Activated T-helper 9 cell treated with anti-CD3 and anti-CD28 coated beads, Interleukin-2, amount 50 U/mL, for 16 hours (primary cell): Measurements from ENCODE around the gene CFAP157.

Experiments
- DNase-seq: peaks from one replicate; pipeline ENCODE4 v3.0.0-alpha.2; 2020; ENCODE audit warnings: low read depth

CFAP157 gene

GRCh38 chr9:127706836-127707241 is at the start of gene CFAP157:
Gene CFAP157, plus strand, starts transcription at chr9:127706988. Its CDS starts 44 bp downstream, at chr9:127707032.
- DNase-seq = no peak

GRCh38 chr9:127658428-127658827 is 48.4 kb upstream of the CFAP157 start:
- DNase-seq = no peak

DNA sequence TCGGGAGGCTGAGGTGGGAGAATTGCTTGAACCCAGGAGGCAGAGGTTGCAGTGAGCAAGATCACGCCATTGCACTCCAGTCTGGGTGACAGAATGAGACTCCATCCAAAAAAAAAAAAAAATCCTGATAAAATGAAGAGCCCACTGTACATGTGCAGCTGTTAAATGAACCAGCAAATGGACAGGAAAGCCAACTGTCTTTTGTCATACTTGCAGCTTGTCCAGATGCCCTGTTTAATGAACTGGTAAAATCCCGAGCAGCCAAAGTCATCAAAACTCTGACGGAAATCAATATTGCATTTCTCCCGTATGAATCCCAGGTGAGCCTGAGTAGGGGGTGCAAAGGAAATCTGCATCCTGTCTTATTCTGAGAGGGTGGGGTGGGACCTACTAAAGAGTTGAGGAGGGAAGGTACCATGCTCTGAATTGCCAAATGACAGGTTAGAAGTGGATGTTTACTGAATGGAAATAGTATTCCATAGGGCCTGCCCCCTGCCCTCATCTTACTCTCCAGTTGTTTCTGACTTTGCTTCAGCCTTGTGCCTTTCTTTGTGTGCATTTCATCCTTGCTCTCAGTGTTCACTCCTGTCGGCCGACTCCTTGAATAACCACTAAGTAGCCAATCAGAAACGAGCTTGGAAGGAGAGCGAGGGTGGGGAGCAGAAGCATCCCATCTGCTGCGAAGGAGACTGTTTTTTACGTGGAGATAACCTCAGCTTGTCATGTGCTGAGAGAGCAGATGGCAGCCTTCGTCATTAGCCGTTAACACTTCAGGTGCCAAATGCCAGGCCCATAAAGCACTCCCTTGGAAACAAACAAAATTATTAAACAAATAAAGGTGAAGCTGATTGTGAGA is 45.7 kb upstream of the CFAP157 start:
- no peak for DNase-seq

- no peak for DNase-seq
Measured at GRCh38 chr9:127662617-127663016, 44.2 kb upstream of the CFAP157 start.

- DNase-seq = no peak
Measured at GRCh38 chr9:127664324-127664677, 42.5 kb upstream of the CFAP157 start.

- DNase-seq = no peak
Measured at GRCh38 chr9:127664678-127665507, 41.9 kb upstream of the CFAP157 start.

- DNase-seq = no peak
Measured at GRCh38 chr9:127667127-127667844, 39.5 kb upstream of the CFAP157 start.

DNA sequence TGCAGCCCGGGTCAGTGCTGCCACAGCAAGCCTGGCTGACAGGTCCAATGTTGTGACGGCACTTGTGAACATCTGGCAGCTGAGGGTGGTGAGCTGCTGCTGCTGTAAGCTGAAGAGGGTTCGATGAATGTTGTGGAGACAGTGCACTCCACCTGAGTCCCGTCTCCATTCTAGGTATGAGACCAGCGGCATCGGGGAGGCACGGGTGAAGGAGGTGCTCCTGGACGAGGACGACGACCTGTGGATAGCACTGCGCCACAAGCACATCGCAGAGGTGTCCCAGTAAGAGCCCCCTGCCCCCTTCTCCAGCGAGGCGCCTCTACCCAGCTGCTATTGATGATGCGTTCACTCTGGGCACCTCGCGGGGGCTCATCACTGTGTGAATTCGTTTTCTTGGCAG is 38.9 kb upstream of the CFAP157 start:
- no peak for DNase-seq

DNA sequence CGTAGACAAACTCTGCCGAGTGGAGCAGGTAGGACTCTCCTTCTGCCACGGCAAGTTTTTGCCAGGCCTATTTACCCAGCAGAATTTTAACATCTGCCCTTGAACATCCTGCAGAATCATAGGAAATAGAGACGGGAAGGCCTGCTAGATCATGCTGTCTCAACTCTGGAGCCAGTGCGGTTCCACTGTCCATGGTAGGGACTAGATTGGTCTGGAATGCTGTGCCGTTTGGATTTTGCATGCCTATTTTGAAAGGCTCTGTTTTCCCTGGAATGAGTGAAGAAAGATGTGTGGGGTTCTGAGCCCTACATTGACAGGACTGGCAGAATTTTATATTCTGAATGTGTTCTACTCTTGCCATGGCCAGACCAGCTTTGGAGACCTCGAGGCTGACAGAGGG is 33.6 kb upstream of the CFAP157 start:
- DNase-seq = no peak

DNA sequence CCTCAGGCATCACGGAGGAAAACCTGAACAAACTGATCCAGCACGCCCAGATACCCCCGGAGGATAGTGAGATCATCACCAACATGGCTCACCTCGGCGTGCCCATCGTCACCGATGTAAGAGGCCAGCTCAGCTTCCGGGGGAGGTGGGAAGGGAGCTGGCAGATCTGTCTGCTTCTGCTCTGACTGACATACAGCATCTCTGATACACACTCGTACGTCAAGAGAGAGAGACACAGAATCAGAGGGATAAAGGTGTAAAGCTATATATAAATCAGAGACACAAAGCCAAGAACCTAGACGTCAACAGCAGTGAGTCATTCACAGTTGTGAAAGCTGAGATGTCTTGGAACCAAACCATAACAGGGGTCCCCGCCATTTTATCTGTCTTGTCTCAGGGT is 30.1 kb upstream of the CFAP157 start:
- no peak for DNase-seq

DNA sequence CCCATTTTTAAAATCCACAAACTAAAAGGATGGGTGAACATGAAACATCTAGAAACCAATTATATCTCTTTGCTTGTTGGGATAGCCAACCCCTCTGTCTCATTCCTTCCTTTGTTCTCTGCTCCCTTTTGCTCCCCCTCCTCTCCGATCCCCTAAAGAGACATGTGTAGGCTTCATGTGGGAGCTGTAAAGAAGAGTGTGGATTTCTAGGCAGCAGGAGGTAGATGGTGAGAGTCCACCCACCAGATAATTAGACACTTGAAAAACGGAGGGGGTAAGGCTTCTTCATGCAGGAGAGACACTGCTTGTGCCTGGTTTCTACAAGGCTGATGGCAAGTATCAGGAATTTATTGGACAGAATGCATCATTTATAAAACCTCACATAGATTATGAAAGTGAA is 27.3 kb upstream of the CFAP157 start:
- DNase-seq = no peak

DNA sequence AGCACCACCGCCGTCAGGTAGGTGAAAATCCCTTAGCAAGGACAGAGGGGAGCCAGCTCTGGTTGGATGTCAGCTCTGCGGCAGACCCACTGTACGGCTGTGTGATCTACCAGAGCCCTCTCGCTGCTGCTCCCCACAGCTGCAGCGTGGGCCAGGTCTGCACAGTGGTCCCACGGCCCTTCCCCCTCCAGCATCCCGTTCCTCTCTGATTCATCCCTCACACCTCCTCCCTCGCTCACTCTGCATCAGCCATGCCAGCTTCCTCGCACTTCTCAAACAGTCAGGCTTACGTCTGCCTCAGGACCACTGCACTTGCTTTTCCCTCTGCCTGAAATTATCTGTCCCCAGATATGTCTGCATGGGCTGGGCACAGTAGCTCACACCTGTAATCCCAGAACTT is 26.6 kb upstream of the CFAP157 start:
- DNase-seq = no peak

DNA sequence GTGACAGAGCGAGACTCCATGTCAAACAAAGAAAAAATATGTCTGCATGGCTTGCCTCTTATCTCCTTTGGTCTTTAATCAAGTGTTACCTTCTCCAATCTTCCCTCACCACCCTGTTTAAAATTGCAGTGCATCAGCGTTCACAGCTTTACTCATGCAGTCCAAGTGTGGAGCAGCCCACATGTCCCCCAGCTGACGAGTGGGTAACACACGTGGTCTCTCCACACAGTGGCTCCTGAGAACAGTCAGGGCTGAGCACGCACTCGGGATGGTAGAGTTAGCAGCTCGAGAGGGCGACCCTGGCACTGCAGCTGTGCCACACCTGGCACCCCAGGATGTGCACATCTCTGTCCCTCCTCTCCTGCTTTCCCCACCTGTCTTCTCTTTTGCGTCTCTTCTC is 25.9 kb upstream of the CFAP157 start:
- no peak for DNase-seq

GRCh38 chr9:127682351-127683136 is 24.2 kb upstream of the CFAP157 start:
- DNase-seq = no peak

GRCh38 chr9:127683723-127684122 is 23.1 kb upstream of the CFAP157 start:
- DNase-seq = no peak

- no peak for DNase-seq
Measured at GRCh38 chr9:127684576-127684975, 22.2 kb upstream of the CFAP157 start.

- DNase-seq = no peak
Measured at GRCh38 chr9:127686461-127687393, 20.1 kb upstream of the CFAP157 start.

DNA sequence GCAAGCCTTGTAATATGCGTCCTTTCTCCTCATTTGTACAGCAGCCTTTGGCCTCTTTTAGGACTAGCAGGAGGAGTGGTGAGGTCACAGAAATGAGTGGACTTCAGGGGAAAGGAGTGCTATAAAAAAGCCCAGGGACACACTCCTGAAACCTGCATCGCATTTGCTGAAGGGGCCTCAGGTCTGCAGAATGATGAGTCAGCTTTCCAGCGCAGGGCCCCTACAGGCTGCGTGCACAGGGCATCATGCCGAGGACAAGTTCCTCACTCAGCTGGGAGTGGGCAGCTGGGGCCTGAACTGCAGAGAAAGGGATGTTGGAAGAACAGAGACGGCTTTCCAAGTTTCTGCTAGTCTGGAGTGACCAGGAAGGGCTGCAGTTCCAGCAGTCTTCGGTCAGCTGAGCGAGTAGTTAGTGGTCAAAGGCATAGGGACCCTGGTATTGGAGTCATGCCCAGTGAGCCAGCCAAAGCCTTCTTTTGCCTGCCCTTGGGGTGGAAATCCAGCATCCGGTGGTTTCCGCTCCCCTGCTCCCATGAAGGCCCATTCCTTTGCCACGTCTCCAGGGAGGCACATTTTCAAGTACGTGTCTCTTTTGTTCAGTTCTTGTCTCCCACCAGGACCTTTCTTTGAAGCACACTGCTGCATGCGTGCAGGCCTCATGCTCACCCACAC is 17.3 kb upstream of the CFAP157 start:
- DNase-seq = no peak

DNA sequence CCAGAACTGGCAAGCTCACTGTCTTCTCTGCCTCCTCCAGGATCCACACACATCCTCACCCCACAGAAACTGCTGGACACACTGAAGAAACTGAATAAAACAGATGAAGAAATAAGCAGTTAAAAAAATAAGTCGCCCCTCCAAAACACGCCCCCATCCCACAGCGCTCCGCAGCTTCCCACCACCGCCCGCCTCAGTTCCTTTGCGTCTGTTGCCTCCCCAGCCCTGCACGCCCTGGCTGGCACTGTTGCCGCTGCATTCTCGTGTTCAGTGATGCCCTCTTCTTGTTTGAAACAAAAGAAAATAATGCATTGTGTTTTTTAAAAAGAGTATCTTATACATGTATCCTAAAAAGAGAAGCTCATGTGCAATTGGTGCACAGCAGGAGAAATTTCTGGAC is 16.1 kb upstream of the CFAP157 start:
- no peak for DNase-seq

GRCh38 chr9:127692071-127692470 is 14.7 kb upstream of the CFAP157 start:
- DNase-seq = no peak
